Gastrocnemius medialis (tissue), 4 donors: ENCODE data around the gene ANXA4.

Experiments used
- POLR2A ChIP-seq, 2 donors: fragments of 450-650 bp; IDR thresholded peaks; one replicate each; pipeline ENCODE4 v1.6.1; 2017; ENCODE audit warnings: antibody characterized with exemption in 2 of 2, mild to moderate bottlenecking in 2 of 2, moderate library complexity in 2 of 2
- TF ChIP-seq, protein P1 (sequence below), 5 experiments: fragments of 450-650 bp in 3 of 5; fragments of 200-600 bp in 2 of 5; sonication (generic) in 2 of 5; IDR thresholded peaks in 4 of 5; conservative IDR thresholded peaks in 1 of 5; 1 replicate in 4 of 5; 2 replicates in 1 of 5; pipeline ENCODE4 v1.5.1; 2016 to 2019; ENCODE audit warnings: antibody characterized with exemption in 5 of 5, mild to moderate bottlenecking in 3 of 5, moderate library complexity in 3 of 5

DNA sequence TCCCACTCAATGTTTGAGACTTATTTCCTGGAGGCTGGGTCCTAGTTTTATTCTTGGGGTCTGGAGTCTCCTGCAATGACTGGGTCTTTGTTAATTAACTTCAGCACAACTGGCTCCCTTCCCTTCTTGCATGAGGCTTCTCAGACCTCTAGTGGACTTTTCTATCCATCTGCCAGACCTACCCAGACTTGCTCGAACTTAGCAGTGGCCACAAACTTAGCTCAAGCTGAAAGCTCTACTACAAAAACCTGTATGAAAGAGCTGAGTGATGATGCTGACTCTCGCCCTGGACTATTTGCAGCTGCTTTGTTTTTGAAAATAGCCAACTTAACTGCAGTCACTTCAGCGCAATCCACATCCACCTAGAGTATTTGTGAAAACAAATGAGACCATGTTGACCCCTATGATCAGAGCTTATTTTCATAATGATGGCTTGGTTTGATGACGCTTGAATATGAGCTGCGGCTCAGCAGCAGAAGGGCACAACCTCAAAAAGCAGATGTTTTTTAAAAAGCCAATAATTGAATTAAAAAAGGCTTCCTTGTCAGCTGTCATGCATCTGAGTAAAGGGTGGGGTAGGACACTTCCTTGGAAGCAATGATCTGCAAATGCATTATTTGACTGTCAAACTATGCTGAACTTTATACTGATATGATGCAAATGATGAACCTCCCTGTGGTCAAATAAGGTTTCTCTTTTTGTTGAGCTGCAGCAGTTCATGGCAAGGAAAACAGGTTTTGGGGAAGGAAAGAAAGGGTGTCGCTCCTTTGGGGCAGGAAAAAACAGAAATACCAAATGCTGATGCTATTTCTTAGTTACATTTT is 10.6 kb upstream of the ANXA4 start:
- TF ChIP-seq, protein P1, sequence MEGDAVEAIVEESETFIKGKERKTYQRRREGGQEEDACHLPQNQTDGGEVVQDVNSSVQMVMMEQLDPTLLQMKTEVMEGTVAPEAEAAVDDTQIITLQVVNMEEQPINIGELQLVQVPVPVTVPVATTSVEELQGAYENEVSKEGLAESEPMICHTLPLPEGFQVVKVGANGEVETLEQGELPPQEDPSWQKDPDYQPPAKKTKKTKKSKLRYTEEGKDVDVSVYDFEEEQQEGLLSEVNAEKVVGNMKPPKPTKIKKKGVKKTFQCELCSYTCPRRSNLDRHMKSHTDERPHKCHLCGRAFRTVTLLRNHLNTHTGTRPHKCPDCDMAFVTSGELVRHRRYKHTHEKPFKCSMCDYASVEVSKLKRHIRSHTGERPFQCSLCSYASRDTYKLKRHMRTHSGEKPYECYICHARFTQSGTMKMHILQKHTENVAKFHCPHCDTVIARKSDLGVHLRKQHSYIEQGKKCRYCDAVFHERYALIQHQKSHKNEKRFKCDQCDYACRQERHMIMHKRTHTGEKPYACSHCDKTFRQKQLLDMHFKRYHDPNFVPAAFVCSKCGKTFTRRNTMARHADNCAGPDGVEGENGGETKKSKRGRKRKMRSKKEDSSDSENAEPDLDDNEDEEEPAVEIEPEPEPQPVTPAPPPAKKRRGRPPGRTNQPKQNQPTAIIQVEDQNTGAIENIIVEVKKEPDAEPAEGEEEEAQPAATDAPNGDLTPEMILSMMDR (IDR thresholded peaks at IDR 0.05 in 4 of 5, conservative IDR thresholded peaks at IDR 0.05 in 1 of 5) = no peak
- no peak for TF ChIP-seq POLR2A (IDR thresholded peaks at IDR 0.05)
